H9 (cell line): ENCODE data around the gene MMP17. TPM values are rescaled to one million over a fixed set of nuclear protein-coding genes. Genes with fewer than 3 reads are reported as not detected.
A peak's percentile ranks its signal among the peaks of the same experiment; 100 is the strongest.

Source experiments
- DNase-seq: peaks from one replicate; pipeline ENCODE4 v3.0.0-alpha.2; 2017
- H2AFZ ChIP-seq: one replicate; pipeline ENCODE4 v1.6.1; 2013; ENCODE audit warnings: mild to moderate bottlenecking, low read length, control low read depth, moderate library complexity
- H2AK5ac ChIP-seq: 2 replicates; pipeline ENCODE4 v1.6.1; 2013; ENCODE audit warnings: low read length, control low read depth, mixed read lengths; ENCODE audit not compliant: insufficient read length
- H2BK120ac ChIP-seq: one replicate; pipeline ENCODE4 v1.6.1; 2013; ENCODE audit warnings: low read depth, mild to moderate bottlenecking, low read length, control low read depth, inconsistent platforms; ENCODE audit not compliant: poor library complexity, severe bottlenecking
- H2BK12ac ChIP-seq: 2 replicates; pipeline ENCODE4 v1.6.1; 2013; ENCODE audit warnings: low read length, control low read depth, mixed read lengths, low read depth; ENCODE audit not compliant: insufficient read length
- H2BK15ac ChIP-seq: 2 replicates; pipeline ENCODE4 v1.6.1; 2013; ENCODE audit warnings: low read depth, low read length, control low read depth
- H2BK20ac ChIP-seq: one replicate; pipeline ENCODE4 v1.6.1; 2013; ENCODE audit warnings: low read depth, mild to moderate bottlenecking, low read length, control low read depth, inconsistent platforms; ENCODE audit not compliant: poor library complexity, severe bottlenecking
- H2BK5ac ChIP-seq: 2 replicates; pipeline ENCODE4 v1.6.1; 2013; ENCODE audit warnings: low read length, control low read depth, mixed read lengths; ENCODE audit not compliant: insufficient read length
- H3K14ac ChIP-seq: 2 replicates; pipeline ENCODE4 v1.6.1; 2013; ENCODE audit warnings: low read length, control low read depth; ENCODE audit not compliant: insufficient read depth
- H3K18ac ChIP-seq: 2 replicates; pipeline ENCODE4 v1.6.1; 2013; ENCODE audit warnings: low read depth, mild to moderate bottlenecking, mixed read lengths, low read length, control low read depth; ENCODE audit not compliant: insufficient read length
- H3K23ac ChIP-seq: 2 replicates; pipeline ENCODE4 v1.6.1; 2013; ENCODE audit warnings: low read length, control low read depth, mixed read lengths, low read depth; ENCODE audit not compliant: insufficient read length
- H3K23me2 ChIP-seq: 2 replicates; pipeline ENCODE4 v1.6.1; 2013; ENCODE audit warnings: low read depth, mild to moderate bottlenecking, mixed read lengths, low read length, control low read depth; ENCODE audit not compliant: insufficient read length, poor library complexity, severe bottlenecking
- H3K27ac ChIP-seq: 2 replicates; pipeline ENCODE4 v1.5.1; 2013; ENCODE audit warnings: low read length, control low read depth, mixed read lengths, low read depth; ENCODE audit not compliant: insufficient read length
- H3K27me3 ChIP-seq: 2 replicates; pipeline ENCODE4 v1.6.1; 2013; ENCODE audit warnings: low read length, control low read depth, inconsistent platforms; ENCODE audit not compliant: insufficient read depth
- H3K4ac ChIP-seq: 2 replicates; pipeline ENCODE4 v1.6.1; 2013; ENCODE audit warnings: low read depth, mild to moderate bottlenecking, control low read depth, inconsistent platforms, low read length, moderate library complexity
- H3K4me1 ChIP-seq: 2 replicates; pipeline ENCODE4 v1.6.1; 2013; ENCODE audit warnings: low read length, control low read depth, inconsistent platforms; ENCODE audit not compliant: insufficient read depth
- H3K4me2 ChIP-seq: 2 replicates; pipeline ENCODE4 v1.6.1; 2013; ENCODE audit warnings: low read length, control low read depth, mixed read lengths; ENCODE audit not compliant: insufficient read length, insufficient read depth
- H3K56ac ChIP-seq: 2 replicates; pipeline ENCODE4 v1.6.1; 2013; ENCODE audit warnings: low read depth, mild to moderate bottlenecking, mixed read lengths, low read length, control low read depth; ENCODE audit not compliant: insufficient read length
- H3K79me1 ChIP-seq: 2 replicates; pipeline ENCODE4 v1.6.1; 2013; ENCODE audit warnings: low read depth, mild to moderate bottlenecking, moderate library complexity, low read length, control low read depth, inconsistent platforms; ENCODE audit not compliant: insufficient read depth, poor library complexity, severe bottlenecking
- H3K79me2 ChIP-seq: 2 replicates; pipeline ENCODE4 v1.6.1; 2013; ENCODE audit warnings: low read length, control low read depth, inconsistent platforms; ENCODE audit not compliant: insufficient read depth
- H3K9ac ChIP-seq: 2 replicates; pipeline ENCODE4 v1.6.1; 2013; ENCODE audit warnings: low read length, control low read depth, mixed read lengths; ENCODE audit not compliant: insufficient read length; ENCODE audit errors: extremely low read depth
- H3K9me3 ChIP-seq: one replicate; pipeline ENCODE4 v1.6.1; 2013; ENCODE audit warnings: low read depth, low read length, inconsistent platforms; ENCODE audit not compliant: control insufficient read depth
- H3T11ph ChIP-seq: one replicate; pipeline ENCODE4 v1.6.1; 2013; ENCODE audit warnings: mild to moderate bottlenecking, low read length, control low read depth, inconsistent platforms
- H4K20me1 ChIP-seq: one replicate; pipeline ENCODE4 v1.6.1; 2013; ENCODE audit not compliant: control insufficient read depth, insufficient read length, insufficient read depth
- H4K5ac ChIP-seq: 2 replicates; pipeline ENCODE4 v1.6.1; 2013; ENCODE audit warnings: low read depth, mild to moderate bottlenecking, mixed read lengths, low read length, control low read depth; ENCODE audit not compliant: insufficient read length
- H4K8ac ChIP-seq: replicated peaks from 2 replicates; pipeline ENCODE4 v1.6.1; 2013; ENCODE audit warnings: low read length, control low read depth, mixed read lengths, low read depth; ENCODE audit not compliant: insufficient read length
- H4K91ac ChIP-seq: 2 replicates; pipeline ENCODE4 v1.6.1; 2013; ENCODE audit warnings: low read depth, mild to moderate bottlenecking, moderate library complexity, mixed read lengths, low read length, control low read depth; ENCODE audit not compliant: insufficient read length
- H3K27ac Mint-ChIP-seq, 3 experiments: 2 replicates in 2 of 3; 3 replicates in 1 of 3; pipeline ENCODE4 v1.8.0; 2020 to 2021; ENCODE audit warnings: mixed read lengths in 3 of 3, mild to moderate bottlenecking in 1 of 3, moderate library complexity in 1 of 3
- H3K27me3 Mint-ChIP-seq: 2 replicates; pipeline ENCODE4 v1.8.0; 2021; ENCODE audit warnings: low read depth, mild to moderate bottlenecking, moderate library complexity, mixed read lengths
- H3K36me3 Mint-ChIP-seq, 3 experiments: 2 replicates in 2 of 3; 3 replicates in 1 of 3; pipeline ENCODE4 v1.8.0; 2020 to 2021; ENCODE audit warnings: low read depth in 3 of 3, mixed read lengths in 3 of 3; ENCODE audit not compliant: insufficient read depth in 1 of 3
- H3K4me1 Mint-ChIP-seq, 2 experiments: 2 replicates each; pipeline ENCODE4 v1.8.0; 2020; ENCODE audit warnings: mixed read lengths in 2 of 2
- H3K4me3 Mint-ChIP-seq, 2 experiments: 2 replicates in 1 of 2; 3 replicates in 1 of 2; pipeline ENCODE4 v1.8.0; 2020 to 2021; ENCODE audit warnings: mild to moderate bottlenecking in 2 of 2, mixed read lengths in 2 of 2, moderate library complexity in 1 of 2
- H3K9me3 Mint-ChIP-seq, 2 experiments: 2 replicates in 1 of 2; 3 replicates in 1 of 2; pipeline ENCODE4 v1.8.0; 2020; ENCODE audit warnings: mild to moderate bottlenecking in 2 of 2, mixed read lengths in 2 of 2, moderate library complexity in 1 of 2
- CTCF ChIP-seq: fragments of 200-600 bp; sonication (generic); conservative IDR thresholded peaks from 3 replicates; pipeline ENCODE4 v1.8.0; 2021; ENCODE audit warnings: antibody characterized with exemption, mild to moderate bottlenecking
- whole genome bisulfite sequencing: extraction: QIAGEN DNeasy Blood & Tissue Kit; methylation state at CpG from one replicate; pipeline ENCODE4 v1.1.7; 2013; ENCODE audit warnings: missing lambda C conversion rate, low lambda C conversion rate, mixed read lengths; ENCODE audit not compliant: insufficient read length; ENCODE audit errors: extremely low coverage; 5-methylcytosine and 5-hydroxymethylcytosine counted together
- total RNA-seq: library from RNA; stranded (reverse); gene quantifications from 2 replicates; pipeline ENCODE4 v1.2.1, GENCODE V29; 2021

MMP17 gene
- total RNA-seq, 1 experiment from 2014 or later: 14.8 TPM

- Histone ChIP-seq H3K23me2 (no peaks in the 10 kb centered on the region), H3K27me3 (no peaks in the 10 kb centered on the region), H2AK5ac (no peak overlapping the region), H3K9me3 (no peaks in the 10 kb centered on the region), H3K23ac (no peak overlapping the region), H2BK120ac (no peak overlapping the region), H4K91ac (no peak overlapping the region), H3K9ac (no peak overlapping the region), H4K20me1 (no peaks in the 10 kb centered on the region), H3K4ac (no peak overlapping the region), H3K79me1 (no peaks in the 10 kb centered on the region), H4K8ac (no peak overlapping the region), H3K14ac (no peak overlapping the region), H2AFZ (no peak overlapping the region), H2BK20ac (no peak overlapping the region), H3T11ph (no peak overlapping the region), H3K18ac (no peak overlapping the region), H3K79me2 (no peaks in the 10 kb centered on the region), H2BK12ac (no peak overlapping the region), H4K5ac (no peak overlapping the region), H3K56ac (no peak overlapping the region), H3K4me2 (no peak overlapping the region), H3K4me1 (no peaks in the 10 kb centered on the region), H2BK5ac (no peak overlapping the region), H3K27ac (no peak overlapping the region), H2BK15ac (no peak overlapping the region)
- Mint-ChIP-seq H3K27ac (peak overlapping the region in 2 of 3 experiments; percentile 16 to 84; a peak in 5 of 7 replicates), H3K9me3 (0 out of 5 replicates have a peak, but pooled peaks cover 0 to 4% of the 10 kb centered on the region in 2 experiments), H3K4me1 (peaks cover 18 to 30% of the 10 kb centered on the region in 2 experiments), H3K27me3 (no peaks in the 10 kb centered on the region), H3K36me3 (peaks cover 39 to 74% (median 46%) of the 10 kb centered on the region in 3 experiments), H3K4me3 (no peak overlapping the region)
- TF ChIP-seq CTCF: no peak
- WGBS: no CpG with 5 or more reads among the region's 19 CpGs
- DNase-seq: no peak
Measured at GRCh38 chr12:131793243-131794022, 34.8 kb upstream of the MMP17 start.
